PC-9 (cell line): ENCODE measurements around the gene CCDC89. TPM values are rescaled to one million over a fixed set of nuclear protein-coding genes. Genes with fewer than 3 reads are reported as not detected.
"Not testable (repeated sequence)": the region's sequence is repeated elsewhere in the genome, so short reads cannot be mapped to it uniquely, and the experiment has no call there.

Experiments
- BruUV-seq: library from RNA; stranded (reverse); fragments of 400-500 nt; replicated peaks from 2 replicates; lab custom pipeline; 2021; lab: Mats Ljungman, UMichigan
- CTCF ChIA-PET: fragments of 300-600 bp; sonication (Branson Sonifier 250); formaldehyde crosslinking; loops from one replicate; lab custom pipeline; 2022; ENCODE audit warnings: antibody characterized with exemption; lab: Charles Lee
- POLR2A ChIA-PET: fragments of 300-600 bp; sonication (Branson Sonifier 250); formaldehyde crosslinking; loops from one replicate; lab custom pipeline; 2022; ENCODE audit warnings: antibody characterized with exemption; ENCODE audit not compliant: unreplicated experiment; lab: Charles Lee
- DNase-seq, 2 experiments: peaks; one replicate each; pipeline versions ENCODE4 v3.0.0 to v3.0.0-alpha.2; 2015 to 2022; ENCODE audit warnings: mixed read lengths in 1 of 2
- H2AFZ ChIP-seq: fragments of 200-600 bp; sonication (generic); 2 replicates; pipeline ENCODE4 v1.8.1; 2017; ENCODE audit warnings: antibody characterized with exemption
- H3F3A ChIP-seq: fragments of 200-600 bp; sonication (generic); 2 replicates; pipeline ENCODE4 v1.8.1; 2017; ENCODE audit warnings: antibody characterized with exemption, mild to moderate bottlenecking, low read depth; ENCODE audit not compliant: insufficient read depth
- H3K27ac ChIP-seq: fragments of 200-600 bp; sonication (generic); 2 replicates; pipeline ENCODE4 v1.6.1; 2016; ENCODE audit warnings: mixed run types
- H3K27me3 ChIP-seq: fragments of 200-600 bp; sonication (generic); 2 replicates; pipeline ENCODE4 v1.6.1; 2016; ENCODE audit warnings: low read depth, mixed run types; ENCODE audit not compliant: insufficient read depth
- H3K36me3 ChIP-seq: fragments of 200-600 bp; sonication (generic); 2 replicates; pipeline ENCODE4 v1.6.1; 2016; ENCODE audit warnings: low read depth, mixed run types
- H3K4me1 ChIP-seq: fragments of 200-600 bp; sonication (generic); replicated peaks from 2 replicates; pipeline ENCODE4 v1.6.1; 2016; ENCODE audit warnings: mixed run types; ENCODE audit not compliant: insufficient read depth
- H3K4me2 ChIP-seq: fragments of 200-600 bp; sonication (generic); 2 replicates; pipeline ENCODE4 v1.6.1; 2017; ENCODE audit warnings: mixed run types
- H3K4me3 ChIP-seq: fragments of 200-600 bp; sonication (generic); 2 replicates; pipeline ENCODE4 v1.6.1; 2016; ENCODE audit warnings: mixed run types
- H3K79me2 ChIP-seq: fragments of 200-600 bp; sonication (generic); 2 replicates; pipeline ENCODE4 v1.6.1; 2017; ENCODE audit warnings: low read depth, mixed run types
- H3K9me2 ChIP-seq: fragments of 200-600 bp; sonication (generic); 2 replicates; pipeline ENCODE4 v1.8.1; 2017; ENCODE audit warnings: mild to moderate bottlenecking; ENCODE audit not compliant: insufficient read depth
- H3K9me3 ChIP-seq: fragments of 200-600 bp; sonication (generic); 2 replicates; pipeline ENCODE4 v1.8.1; 2016; ENCODE audit warnings: low read depth; ENCODE audit not compliant: insufficient read depth
- H4K20me1 ChIP-seq: fragments of 200-600 bp; sonication (generic); 2 replicates; pipeline ENCODE4 v1.8.1; 2017; ENCODE audit not compliant: insufficient read depth
- CTCF ChIP-seq: fragments of 200-600 bp; sonication (generic); conservative IDR thresholded peaks from 2 replicates; pipeline ENCODE4 v1.6.1; 2017; ENCODE audit warnings: mixed run types, antibody characterized with exemption, mild to moderate bottlenecking, moderate library complexity
- EZH2 ChIP-seq: fragments of 200-600 bp; sonication (generic); IDR thresholded peaks from 2 replicates; pipeline ENCODE4 v1.8.0; 2017; ENCODE audit warnings: antibody characterized with exemption, low read depth
- intact Hi-C: fragments of 100-400 bp; cut with micrococcal nuclease; formaldehyde crosslinking; loops from one replicate; pipeline ENCODE4 v1.10.0; 2022; ENCODE audit not compliant: unreplicated experiment
- total RNA-seq: library from RNA; stranded (reverse); gene quantifications from 2 replicates; pipeline ENCODE4 v1.2.3, GENCODE V29; 2021

CCDC89 gene
- total RNA-seq, 1 experiment from 2014 or later: 0.50 TPM

- CTCF ChIA-PET: no interaction called here
- Histone ChIP-seq H3K36me3 (peaks cover 65% of the 10 kb centered on the region), H3K4me1 (peaks cover 44% of the 10 kb centered on the region), H3K9me3 (no peaks in the 10 kb centered on the region), H3K4me2 (no peak overlapping the region), H3K9me2 (no peaks in the 10 kb centered on the region), H3F3A (peaks cover 75% of the 10 kb centered on the region), H3K4me3 (no peak overlapping the region), H2AFZ (no peak overlapping the region), H3K27me3 (no peaks in the 10 kb centered on the region), H3K27ac (peak overlapping the region; percentile 20; the same call in 1 of the 2 replicates), H3K79me2 (peaks cover 60% of the 10 kb centered on the region), H4K20me1 (peaks cover 54% of the 10 kb centered on the region)
- BruUV-seq: no TSS peak
- POLR2A ChIA-PET: interaction anchor here (0.5 kb wide), 1 partner anchor 975 kb away, joined by 4 read pairs; no protein-coding TSS in a partner anchor
- intact Hi-C loops: no loop called here
- no peak for TF ChIP-seq CTCF
- TF ChIP-seq EZH2: no peak
- DNase-seq: no peak
Measured at GRCh38 chr11:85656777-85657176, 29.2 kb downstream of the CCDC89 start.

GRCh38 chr11:85654343-85654742, 31.7 kb downstream of the CCDC89 start:
- H3K9me3 ChIP-seq, H3K4me3 ChIP-seq, H3K4me2 ChIP-seq, H2AFZ ChIP-seq, intact Hi-C loops, BruUV-seq, CTCF ChIA-PET, H3K27ac ChIP-seq, H3K27me3 ChIP-seq, H3K9me2 ChIP-seq: not testable (repeated sequence)
- peaks cover 30% of the 10 kb centered on the region for H4K20me1 ChIP-seq
- H3K4me1 ChIP-seq: peaks cover 26% of the 10 kb centered on the region
- peaks cover 88% of the 10 kb centered on the region for H3F3A ChIP-seq
- H3K36me3 ChIP-seq: peaks cover 47% of the 10 kb centered on the region
- POLR2A ChIA-PET: interaction anchor here (0.6 kb wide), 1 partner anchor 1305 kb away, joined by 4 read pairs; no protein-coding TSS in a partner anchor
- peak in 1 of 2 experiments; percentile 36 for DNase-seq
- peaks cover 48% of the 10 kb centered on the region for H3K79me2 ChIP-seq

- H3K9me2 ChIP-seq: no peaks in the 10 kb centered on the region
- CTCF ChIA-PET: no interaction called here
- H3F3A ChIP-seq: peaks cover 88% of the 10 kb centered on the region
- POLR2A ChIA-PET: no interaction called here
- peaks cover 27% of the 10 kb centered on the region for H3K4me1 ChIP-seq
- no TSS peak for BruUV-seq
- peaks cover 33% of the 10 kb centered on the region for H3K36me3 ChIP-seq
- H3K9me3 ChIP-seq: no peaks in the 10 kb centered on the region
- no peak overlapping the region for H2AFZ ChIP-seq
- H3K27me3 ChIP-seq: no peaks in the 10 kb centered on the region
- DNase-seq: peak in 1 of 2 experiments; percentile 32
- H3K4me3 ChIP-seq: no peak overlapping the region
- peaks cover 16% of the 10 kb centered on the region for H4K20me1 ChIP-seq
- TF ChIP-seq CTCF (no peak), EZH2 (no peak)
- peaks cover 47% of the 10 kb centered on the region for H3K79me2 ChIP-seq
- no peak overlapping the region for H3K27ac ChIP-seq
- intact Hi-C loops: no loop called here
- H3K4me2 ChIP-seq: no peak overlapping the region
Measured at GRCh38 chr11:85652786-85653447, 33.1 kb downstream of the CCDC89 start.
